Nephron (organoid): ENCODE data around the gene MYD88.

Experiments
- H3K27ac Mint-ChIP-seq, 3 experiments: 2 replicates each; pipeline ENCODE4 v1.8.0; 2020; ENCODE audit warnings: mixed read lengths in 3 of 3, mild to moderate bottlenecking in 2 of 3, moderate library complexity in 1 of 3
- H3K27me3 Mint-ChIP-seq: 2 replicates; pipeline ENCODE4 v1.8.0; 2021; ENCODE audit warnings: low read depth, mild to moderate bottlenecking, moderate library complexity, mixed read lengths
- H3K36me3 Mint-ChIP-seq: 2 replicates; pipeline ENCODE4 v1.8.0; 2020; ENCODE audit warnings: low read depth, mixed read lengths
- H3K4me1 Mint-ChIP-seq: 2 replicates; pipeline ENCODE4 v1.8.0; 2020; ENCODE audit warnings: mixed read lengths
- H3K4me3 Mint-ChIP-seq, 3 experiments: 2 replicates each; pipeline ENCODE4 v1.8.0; 2020; ENCODE audit warnings: mild to moderate bottlenecking in 3 of 3, mixed read lengths in 3 of 3, moderate library complexity in 2 of 3
- H3K9me3 Mint-ChIP-seq: 2 replicates; pipeline ENCODE4 v1.8.0; 2020; ENCODE audit warnings: mixed read lengths
- TF ChIP-seq, protein P1 (sequence below), 3 experiments: fragments of 200-600 bp; sonication (generic); IDR thresholded peaks; one replicate each; pipeline ENCODE4 v1.5.0; 2021; ENCODE audit warnings: antibody characterized with exemption in 3 of 3; ENCODE audit not compliant: unreplicated experiment in 3 of 3

The MYD88 gene

DNA sequence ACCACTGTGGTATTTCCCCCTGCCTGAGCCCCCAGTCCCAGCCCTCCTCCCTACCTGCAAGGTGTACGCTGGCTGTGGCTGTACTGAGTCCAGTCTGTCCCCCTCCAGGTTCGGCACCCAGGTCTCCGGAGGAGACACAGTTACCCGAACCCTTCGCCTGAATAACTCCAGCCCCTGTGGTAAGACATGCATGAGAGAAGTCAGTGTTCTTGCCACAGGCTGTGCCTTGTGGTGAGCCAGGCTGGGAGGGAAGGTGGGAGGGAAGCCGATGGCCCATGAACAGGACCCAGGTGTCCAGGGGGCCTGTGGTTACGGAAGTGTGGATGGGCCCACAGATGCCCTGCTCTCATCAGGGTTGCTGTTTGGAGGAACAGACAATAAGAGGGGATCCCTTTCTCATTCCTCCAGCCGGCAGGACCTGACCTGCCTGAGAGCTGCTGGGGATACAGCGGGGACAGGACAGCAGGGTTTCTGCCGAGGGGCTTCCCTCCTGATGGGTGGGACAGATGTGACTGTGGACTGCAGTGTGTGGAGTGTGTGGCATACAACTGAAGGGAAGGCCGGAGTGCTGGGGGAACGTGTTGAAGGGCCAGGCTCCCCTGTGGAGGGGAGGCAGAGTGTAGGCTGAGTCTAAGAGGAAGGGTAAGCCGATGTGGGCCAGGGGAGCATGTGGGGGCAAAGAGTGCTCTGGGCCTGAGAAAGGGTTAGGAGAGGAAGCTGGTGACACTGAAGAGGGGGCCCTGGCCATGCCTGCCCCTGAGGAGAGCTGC, 23.4 kb upstream of the MYD88 start:
- TF ChIP-seq, protein P1, sequence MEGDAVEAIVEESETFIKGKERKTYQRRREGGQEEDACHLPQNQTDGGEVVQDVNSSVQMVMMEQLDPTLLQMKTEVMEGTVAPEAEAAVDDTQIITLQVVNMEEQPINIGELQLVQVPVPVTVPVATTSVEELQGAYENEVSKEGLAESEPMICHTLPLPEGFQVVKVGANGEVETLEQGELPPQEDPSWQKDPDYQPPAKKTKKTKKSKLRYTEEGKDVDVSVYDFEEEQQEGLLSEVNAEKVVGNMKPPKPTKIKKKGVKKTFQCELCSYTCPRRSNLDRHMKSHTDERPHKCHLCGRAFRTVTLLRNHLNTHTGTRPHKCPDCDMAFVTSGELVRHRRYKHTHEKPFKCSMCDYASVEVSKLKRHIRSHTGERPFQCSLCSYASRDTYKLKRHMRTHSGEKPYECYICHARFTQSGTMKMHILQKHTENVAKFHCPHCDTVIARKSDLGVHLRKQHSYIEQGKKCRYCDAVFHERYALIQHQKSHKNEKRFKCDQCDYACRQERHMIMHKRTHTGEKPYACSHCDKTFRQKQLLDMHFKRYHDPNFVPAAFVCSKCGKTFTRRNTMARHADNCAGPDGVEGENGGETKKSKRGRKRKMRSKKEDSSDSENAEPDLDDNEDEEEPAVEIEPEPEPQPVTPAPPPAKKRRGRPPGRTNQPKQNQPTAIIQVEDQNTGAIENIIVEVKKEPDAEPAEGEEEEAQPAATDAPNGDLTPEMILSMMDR (IDR thresholded peaks at IDR 0.05; ENCODE audit: unreplicated experiment in 3 of 3), result no peak
- H3K36me3 Mint-ChIP-seq, result no peaks in the 10 kb centered on the region
- no peaks in the 10 kb centered on the region for H3K9me3 Mint-ChIP-seq
- no peaks in the 10 kb centered on the region for H3K27me3 Mint-ChIP-seq
- H3K4me1 Mint-ChIP-seq, result no peaks in the 10 kb centered on the region
- no peak overlapping the region for H3K4me3 Mint-ChIP-seq
- no peak overlapping the region for H3K27ac Mint-ChIP-seq

DNA sequence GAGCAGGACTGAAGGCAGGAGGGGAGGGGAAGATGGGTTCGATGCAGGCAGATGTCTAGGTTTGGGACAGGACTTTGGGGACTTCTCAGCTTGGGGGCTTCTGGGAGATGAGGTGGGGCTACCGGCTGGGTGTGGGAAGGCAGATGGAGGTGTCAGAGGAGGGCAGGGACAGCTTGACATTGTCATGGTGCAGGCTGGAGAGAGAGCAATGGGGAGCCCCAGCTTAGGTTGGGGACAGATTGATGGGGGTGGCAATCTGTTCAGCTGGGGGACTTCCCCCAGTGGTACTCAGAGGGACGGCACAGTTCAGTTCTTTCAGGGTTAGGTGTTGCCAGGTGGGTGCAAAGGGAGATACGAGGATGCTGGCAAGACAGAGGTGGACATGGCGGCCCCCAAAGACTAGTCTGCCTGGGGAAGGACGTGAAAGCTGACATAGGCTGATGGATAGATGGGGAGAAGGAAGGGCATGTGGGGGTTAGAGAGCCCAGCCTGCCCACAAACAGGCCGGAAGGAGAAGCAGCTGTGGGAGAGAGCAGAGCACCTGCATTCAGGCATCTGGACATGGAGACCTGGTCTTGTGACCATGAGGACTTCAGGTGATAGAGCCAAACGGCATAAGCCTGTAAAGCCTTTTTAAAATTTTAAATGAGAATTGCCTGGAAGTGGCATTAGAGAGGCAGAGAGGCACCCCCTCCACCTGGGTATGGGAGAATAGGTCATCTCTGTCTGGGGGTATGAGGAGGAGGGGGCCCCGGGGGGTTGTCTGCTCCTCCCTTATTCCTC, 22.6 kb upstream of the MYD88 start:
- H3K9me3 Mint-ChIP-seq, result no peaks in the 10 kb centered on the region
- peaks cover 3% of the 10 kb centered on the region for H3K36me3 Mint-ChIP-seq
- TF ChIP-seq, protein P1 (IDR thresholded peaks at IDR 0.05; ENCODE audit: unreplicated experiment in 3 of 3), result no peak
- H3K4me3 Mint-ChIP-seq, result no peak overlapping the region
- no peaks in the 10 kb centered on the region for H3K27me3 Mint-ChIP-seq
- no peak overlapping the region for H3K27ac Mint-ChIP-seq
- no peaks in the 10 kb centered on the region for H3K4me1 Mint-ChIP-seq

DNA sequence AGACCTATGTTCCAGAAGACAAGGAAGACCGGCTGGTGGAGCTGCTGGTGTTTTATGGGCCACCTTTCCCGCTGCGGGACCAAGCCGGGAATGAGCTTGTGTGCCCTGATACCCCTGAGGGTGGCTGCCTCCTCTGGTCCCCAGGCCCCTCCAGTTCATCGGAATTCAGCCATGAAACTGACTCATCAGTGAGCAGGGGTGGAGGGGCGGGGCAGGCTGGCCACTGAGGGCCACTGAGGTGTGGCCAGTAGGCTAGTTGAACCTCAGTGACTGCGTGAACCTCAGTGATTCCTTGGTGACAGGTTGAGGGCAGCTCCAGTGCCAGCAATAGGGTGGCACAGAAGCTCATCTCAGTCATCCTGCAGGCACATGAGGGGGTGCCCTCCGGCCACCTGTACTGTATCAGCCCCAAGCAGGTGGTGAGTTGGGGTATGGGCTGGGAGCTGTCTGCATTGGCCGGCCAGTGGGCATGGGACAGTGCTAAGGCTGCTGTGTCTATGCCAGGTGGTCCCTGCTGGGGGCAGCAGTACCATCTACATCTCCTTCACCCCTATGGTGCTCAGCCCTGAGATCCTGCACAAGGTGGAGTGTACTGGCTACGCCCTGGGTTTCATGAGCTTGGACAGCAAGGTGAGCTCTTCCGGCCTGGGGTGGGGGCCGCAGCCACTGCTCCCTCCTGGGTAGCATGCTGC, 21.8 kb upstream of the MYD88 start:
- no peaks in the 10 kb centered on the region for H3K4me1 Mint-ChIP-seq
- no peak overlapping the region for H3K4me3 Mint-ChIP-seq
- TF ChIP-seq, protein P1 (IDR thresholded peaks at IDR 0.05; ENCODE audit: unreplicated experiment in 3 of 3), result no peak
- no peaks in the 10 kb centered on the region for H3K27me3 Mint-ChIP-seq
- H3K27ac Mint-ChIP-seq, result no peak overlapping the region
- H3K36me3 Mint-ChIP-seq, result peaks cover 6% of the 10 kb centered on the region
- H3K9me3 Mint-ChIP-seq, result no peaks in the 10 kb centered on the region

DNA sequence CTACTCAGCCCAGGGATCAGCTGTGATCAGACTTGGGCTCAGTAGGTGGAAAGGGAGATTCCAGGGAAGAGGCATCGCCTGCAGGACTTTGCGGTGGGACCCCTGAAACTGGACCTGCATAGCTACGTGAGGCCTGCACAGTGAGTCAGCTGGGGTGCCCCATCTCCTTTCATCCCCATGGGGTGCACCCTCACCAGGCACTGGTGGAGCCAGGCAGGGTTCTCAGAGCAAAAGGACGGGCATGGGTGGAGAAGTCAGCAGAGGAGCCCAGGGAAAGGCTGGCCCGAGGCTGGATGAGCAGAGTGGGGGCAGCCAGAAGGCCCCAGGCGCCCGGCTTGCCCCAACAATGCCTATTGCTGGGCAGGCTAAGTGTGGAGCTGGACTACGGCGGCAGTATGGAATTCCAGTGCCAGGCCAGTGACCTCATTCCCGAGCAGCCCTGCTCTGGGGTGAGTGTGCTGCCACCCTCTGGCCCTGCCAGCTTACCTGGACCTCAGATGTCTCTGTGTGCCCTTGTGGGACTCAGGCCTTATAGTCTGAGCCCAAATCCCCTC, 21.2 kb upstream of the MYD88 start:
- Mint-ChIP-seq H3K9me3 (no peaks in the 10 kb centered on the region), H3K36me3 (peaks cover 9% of the 10 kb centered on the region), H3K27ac (no peak overlapping the region), H3K4me1 (no peaks in the 10 kb centered on the region), H3K4me3 (no peak overlapping the region), H3K27me3 (no peaks in the 10 kb centered on the region)
- TF ChIP-seq, protein P1 (IDR thresholded peaks at IDR 0.05; ENCODE audit: unreplicated experiment in 3 of 3), result no peak

DNA sequence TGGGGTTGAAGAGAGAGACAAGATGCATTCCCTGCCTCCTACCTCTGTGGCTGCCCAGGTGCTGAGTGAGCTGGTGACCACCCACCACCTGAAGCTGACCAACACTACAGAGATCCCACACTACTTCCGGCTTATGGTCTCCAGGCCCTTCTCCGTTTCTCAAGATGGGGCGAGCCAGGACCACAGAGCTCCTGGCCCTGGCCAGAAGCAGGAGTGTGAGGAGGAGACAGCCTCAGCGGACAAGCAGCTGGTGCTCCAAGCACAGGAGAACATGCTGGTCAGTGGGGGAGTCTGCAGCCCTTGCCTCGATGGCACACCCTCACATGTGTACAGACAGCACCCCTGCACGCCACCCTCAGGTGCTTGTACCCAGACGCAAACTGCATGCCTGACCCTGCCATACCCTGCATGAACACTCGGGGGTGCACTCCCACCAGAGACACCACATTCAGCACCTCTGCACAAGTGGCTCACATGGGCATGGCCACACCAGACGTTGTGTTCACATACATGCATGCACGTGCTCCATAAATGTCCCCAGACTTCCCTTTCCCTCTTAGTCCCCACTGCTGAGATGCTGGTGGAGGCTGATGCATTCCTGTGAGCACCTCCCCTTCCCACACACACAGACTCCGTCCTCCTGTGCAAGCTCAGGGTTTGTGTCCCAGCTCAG, 20.6 kb upstream of the MYD88 start:
- Mint-ChIP-seq H3K27me3 (no peaks in the 10 kb centered on the region), H3K27ac (no peak overlapping the region), H3K36me3 (peaks cover 16% of the 10 kb centered on the region), H3K4me1 (no peaks in the 10 kb centered on the region), H3K4me3 (no peak overlapping the region), H3K9me3 (no peaks in the 10 kb centered on the region)
- TF ChIP-seq, protein P1 (IDR thresholded peaks at IDR 0.05; ENCODE audit: unreplicated experiment in 3 of 3), result peak; percentile 42 to 54 (median 46)
